H1 (cell line): ENCODE results near the gene SNW1. TPM values are rescaled to one million over a fixed set of nuclear protein-coding genes. Genes with fewer than 3 reads are reported as not detected.

Experiments used
- CTCF ChIA-PET: fragments of 300-600 bp; sonication (Branson Sonifier 250); formaldehyde crosslinking; loops from one replicate; lab custom pipeline; 2021; ENCODE audit not compliant: partially characterized antibody; lab: Charles Lee
- POLR2A ChIA-PET: fragments of 300-600 bp; sonication (Branson Sonifier 250); formaldehyde crosslinking; loops from one replicate; lab custom pipeline; 2021; ENCODE audit warnings: inconsistent platforms; ENCODE audit not compliant: partially characterized antibody; lab: Charles Lee
- DNase-seq, 2 experiments: peaks; one replicate each; pipeline versions ENCODE4 v3.0.0 to v3.0.0-alpha.2; 2010 to 2022; ENCODE audit warnings: low spot score in 2 of 2, low read depth in 1 of 2, mixed read lengths in 1 of 2
- FAIRE-seq: peaks from 2 replicates; lab custom pipeline; 2011; peaks lifted over from hg19 to GRCh38; lab: Jason Lieb, UNC
- H2AFZ ChIP-seq: 2 replicates; pipeline ENCODE4 v1.8.1; 2012; ENCODE audit warnings: low read length, inconsistent platforms
- H2AK5ac ChIP-seq: 2 replicates; pipeline ENCODE4 v1.6.1; 2013; ENCODE audit warnings: low read depth, low read length
- H2BK120ac ChIP-seq: replicated peaks from 2 replicates; pipeline ENCODE3; 2013; ENCODE audit warnings: low read depth, low read length, inconsistent platforms
- H2BK12ac ChIP-seq: 2 replicates; pipeline ENCODE4 v1.6.1; 2013; ENCODE audit warnings: low read depth, low read length
- H2BK15ac ChIP-seq: 2 replicates; pipeline ENCODE4 v1.6.1; 2013; ENCODE audit warnings: low read length
- H2BK20ac ChIP-seq: 2 replicates; pipeline ENCODE4 v1.6.1; 2013; ENCODE audit warnings: low read length
- H2BK5ac ChIP-seq: 2 replicates; pipeline ENCODE4 v1.6.1; 2013; ENCODE audit warnings: low read depth, low read length
- H3K14ac ChIP-seq: 2 replicates; pipeline ENCODE4 v1.6.1; 2013; ENCODE audit warnings: inconsistent platforms; ENCODE audit not compliant: insufficient read length
- H3K18ac ChIP-seq: 2 replicates; pipeline ENCODE4 v1.6.1; 2013; ENCODE audit warnings: low read length; ENCODE audit errors: extremely low read depth
- H3K23ac ChIP-seq: 2 replicates; pipeline ENCODE4 v1.6.1; 2013; ENCODE audit warnings: inconsistent platforms; ENCODE audit not compliant: insufficient read length
- H3K23me2 ChIP-seq: 2 replicates; pipeline ENCODE4 v1.6.1; 2013; ENCODE audit warnings: low read depth, low read length
- H3K27ac ChIP-seq: 2 replicates; pipeline ENCODE4 v1.6.1; 2011; ENCODE audit warnings: low read depth, low read length, inconsistent platforms
- H3K27me3 ChIP-seq, 4 experiments: replicated peaks in 1 of 4; 1 replicate in 1 of 4; 2 replicates in 3 of 4; pipeline versions ENCODE4 v1.6.1 to v1.8.1; 2011 to 2013; ENCODE audit warnings: low read length in 3 of 4, mild to moderate bottlenecking in 3 of 4, inconsistent platforms in 2 of 4, mixed read lengths in 2 of 4, moderate library complexity in 1 of 4; ENCODE audit not compliant: control insufficient read depth in 3 of 4, insufficient read depth in 3 of 4; ENCODE audit errors: extremely low read depth in 1 of 4
- H3K36me3 ChIP-seq, 4 experiments: 2 replicates each; pipeline versions ENCODE4 v1.6.1 to v1.8.1; 2011 to 2013; ENCODE audit warnings: mild to moderate bottlenecking in 4 of 4, low read length in 3 of 4, moderate library complexity in 2 of 4, control low read depth in 1 of 4, inconsistent platforms in 1 of 4; ENCODE audit not compliant: insufficient read depth in 4 of 4, control insufficient read depth in 2 of 4
- H3K4ac ChIP-seq: replicated peaks from 2 replicates; pipeline ENCODE3; 2013; ENCODE audit warnings: low read length, low read depth, mixed read lengths, inconsistent platforms; ENCODE audit not compliant: insufficient read length
- H3K4me1 ChIP-seq, 4 experiments: replicated peaks in 1 of 4; 1 replicate in 1 of 4; 2 replicates in 3 of 4; pipeline versions ENCODE4 v1.6.1 to v1.8.1; 2011 to 2013; ENCODE audit warnings: low read length in 3 of 4, inconsistent platforms in 2 of 4, mixed read lengths in 1 of 4; ENCODE audit not compliant: insufficient read depth in 4 of 4, control insufficient read depth in 3 of 4
- H3K4me2 ChIP-seq, 2 experiments: 2 replicates each; pipeline versions ENCODE4 v1.6.1 to v1.8.1; 2011 to 2013; ENCODE audit warnings: low read depth in 2 of 2, low read length in 2 of 2, control low read depth in 1 of 2, inconsistent platforms in 1 of 2, mild to moderate bottlenecking in 1 of 2; ENCODE audit not compliant: insufficient read depth in 1 of 2
- H3K4me3 ChIP-seq, 4 experiments: fragments of 200-600, 300-600 bp in 1 of 4; sonication (generic), shearing (Covaris generic), sonication (Bioruptor Twin) in 1 of 4; 2 replicates each; pipeline versions ENCODE4 v1.5.1 to v1.8.1; 2011 to 2016; ENCODE audit warnings: low read length in 4 of 4, low read depth in 3 of 4, control low read depth in 2 of 4, inconsistent platforms in 2 of 4, mild to moderate bottlenecking in 2 of 4, mixed read lengths in 1 of 4, moderate library complexity in 1 of 4; ENCODE audit not compliant: insufficient read depth in 2 of 4; ENCODE audit errors: extremely low read depth in 1 of 4
- H3K56ac ChIP-seq: replicated peaks from 2 replicates; pipeline ENCODE3; 2013; ENCODE audit warnings: low read depth, mild to moderate bottlenecking, mixed read lengths, low read length, inconsistent platforms; ENCODE audit not compliant: insufficient read length
- H3K79me1 ChIP-seq: 2 replicates; pipeline ENCODE4 v1.6.1; 2013; ENCODE audit warnings: low read depth, low read length, control low read depth
- H3K79me2 ChIP-seq, 2 experiments: 2 replicates each; pipeline versions ENCODE4 v1.6.1 to v1.8.1; 2012 to 2013; ENCODE audit warnings: low read length in 2 of 2, mild to moderate bottlenecking in 2 of 2, inconsistent platforms in 1 of 2; ENCODE audit not compliant: insufficient read depth in 2 of 2, control insufficient read depth in 1 of 2
- H3K9ac ChIP-seq, 4 experiments: replicated peaks in 1 of 4; 1 replicate in 1 of 4; 2 replicates in 3 of 4; pipeline versions ENCODE4 v1.6.1 to v1.8.1; 2011 to 2013; ENCODE audit warnings: low read depth in 3 of 4, low read length in 3 of 4, control low read depth in 2 of 4, mild to moderate bottlenecking in 2 of 4, moderate library complexity in 2 of 4, inconsistent platforms in 1 of 4; ENCODE audit errors: extremely low read depth in 1 of 4
- H3K9me3 ChIP-seq, 2 experiments: 2 replicates each; pipeline versions ENCODE4 v1.6.1 to v1.8.1; 2012 to 2013; ENCODE audit warnings: mild to moderate bottlenecking in 2 of 2, moderate library complexity in 2 of 2, control low read depth in 1 of 2, inconsistent platforms in 1 of 2, low read depth in 1 of 2, low read length in 1 of 2, mixed read lengths in 1 of 2; ENCODE audit not compliant: insufficient read depth in 2 of 2
- H4K20me1 ChIP-seq, 2 experiments: replicated peaks in 1 of 2; 2 replicates each; pipeline versions ENCODE3 to v1.8.1; 2011 to 2013; ENCODE audit warnings: inconsistent platforms in 2 of 2, low read length in 2 of 2, mild to moderate bottlenecking in 1 of 2; ENCODE audit not compliant: insufficient read depth in 2 of 2, control insufficient read depth in 1 of 2
- H4K5ac ChIP-seq: 2 replicates; pipeline ENCODE4 v1.6.1; 2013; ENCODE audit warnings: low read length, low read depth, mixed read lengths, inconsistent platforms; ENCODE audit not compliant: insufficient read length
- H4K8ac ChIP-seq: 2 replicates; pipeline ENCODE4 v1.8.0; 2013; ENCODE audit warnings: mild to moderate bottlenecking, moderate library complexity, low read length, inconsistent platforms; ENCODE audit not compliant: insufficient read depth; ENCODE audit errors: extremely low read depth
- H4K91ac ChIP-seq: replicated peaks from 2 replicates; pipeline ENCODE3; 2013; ENCODE audit warnings: low read length, mixed read lengths, inconsistent platforms; ENCODE audit not compliant: insufficient read length
- HDAC6 ChIP-seq: IDR thresholded peaks from one replicate; pipeline ENCODE4 v1.7.1; 2012; ENCODE audit warnings: low read depth, mild to moderate bottlenecking, inconsistent platforms, low read length, moderate library complexity
- MAFK ChIP-seq: IDR thresholded peaks from 2 replicates; pipeline ENCODE4 v1.6.1; 2012; ENCODE audit warnings: low read depth, mild to moderate bottlenecking, improper control_type of control experiment, low read length
- NRF1 ChIP-seq: IDR thresholded peaks from 2 replicates; pipeline ENCODE4 v1.6.1; 2011; ENCODE audit warnings: mild to moderate bottlenecking, low read depth, low read length, improper control_type of control experiment
- RXRA ChIP-seq: IDR thresholded peaks from 2 replicates; pipeline ENCODE4 v1.6.1; 2011; ENCODE audit warnings: low read depth, mild to moderate bottlenecking, low read length, moderate library complexity; ENCODE audit not compliant: insufficient read depth
- SIX5 ChIP-seq: IDR thresholded peaks from 2 replicates; pipeline ENCODE4 v1.6.1; 2011; ENCODE audit warnings: mild to moderate bottlenecking, low read depth, low read length
- SRF ChIP-seq: IDR thresholded peaks from 2 replicates; pipeline ENCODE4 v1.6.1; 2011; ENCODE audit warnings: mild to moderate bottlenecking, low read depth, low read length, moderate library complexity
- TBP ChIP-seq: IDR thresholded peaks from 2 replicates; pipeline ENCODE4 v1.6.1; 2011; ENCODE audit warnings: low read depth, low read length, improper control_type of control experiment
- WGBS, 2 experiments: shearing (Covaris generic) in 1 of 2; methylation state at CpG; one replicate each; pipeline versions ENCODE4 v1.1.6 to v1.1.7; 2013 to 2015; ENCODE audit warnings: low lambda C conversion rate in 2 of 2, mixed read lengths in 2 of 2, inconsistent platforms in 1 of 2, low coverage in 1 of 2, missing lambda C conversion rate in 1 of 2; ENCODE audit not compliant: insufficient replicate concordance in 2 of 2, insufficient coverage in 1 of 2, insufficient read length in 1 of 2; ENCODE audit errors: extremely low coverage in 1 of 2, missing lambda C conversion rate in 1 of 2; 5-methylcytosine and 5-hydroxymethylcytosine counted together
- polyA plus RNA-seq, 7 experiments: library from polyadenylated mRNA; depleted of rRNA in 3 of 7; stranded (reverse) in 5 of 7; unstranded in 2 of 7; fragments of >200 nt in 5 of 7; fragments of 200-250 nt in 2 of 7; gene quantifications; 1 replicate in 5 of 7; 2 replicates in 1 of 7; 4 replicates in 1 of 7; pipeline versions ENCODE4 v1.2.1 to v1.2.3, GENCODE V29; 2011 to 2013; ENCODE audit warnings: missing spikeins in 2 of 7, mixed read lengths in 2 of 7
- total RNA-seq: library from RNA; stranded (reverse); fragmentation: NEBNext Ultra II Directional; extraction: Animal tissue kit (Norgen Biotek cat#: 25700); gene quantifications from 2 replicates; pipeline ENCODE4 v1.2.1, GENCODE V29; 2021

SNW1 gene
- total and polyA plus RNA-seq, 2 of the 8 experiments (the other 6 are each of a cell fraction or from before 2014, with no cell fraction given) = 13.2 to 79.2 TPM

DNA sequence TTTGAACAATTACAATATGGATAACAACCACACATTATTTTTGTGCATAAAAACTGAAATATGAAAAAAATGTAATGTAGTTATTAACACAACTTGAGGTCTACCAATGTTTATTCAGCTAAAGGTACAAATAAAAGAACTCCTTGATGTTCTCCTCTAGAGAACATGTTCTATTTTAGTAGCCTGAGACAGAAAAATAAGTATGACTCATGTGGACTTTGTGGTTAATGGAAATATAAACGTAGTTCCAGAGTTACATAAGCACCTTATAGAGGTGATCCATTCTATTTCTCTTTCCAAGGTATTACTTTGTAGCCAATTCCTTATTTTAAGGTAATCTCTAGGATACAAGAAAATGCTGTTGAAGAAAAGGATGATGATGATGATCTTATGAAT lies 78.8 kb downstream of the SNW1 start:
- no peak overlapping the region for H3K4me2 ChIP-seq
- H4K5ac ChIP-seq = no peak overlapping the region
- no peak overlapping the region for H2BK12ac ChIP-seq
- peaks cover 0 to 17% (median 1%) of the 10 kb centered on the region in 4 experiments; a peak in 5 of 8 replicates for H3K36me3 ChIP-seq
- H3K27me3 ChIP-seq = no peaks in the 10 kb centered on the region
- no peaks in the 10 kb centered on the region for H3K23me2 ChIP-seq
- FAIRE-seq = no peak
- no peaks in the 10 kb centered on the region for H3K79me1 ChIP-seq
- TF ChIP-seq TBP (no peak), SRF (no peak), SIX5 (no peak), MAFK (no peak), RXRA (no peak), NRF1 (no peak), HDAC6 (no peak)
- TF ChIP-seq, all 59 proteins: peak for 0
- Histone ChIP-seq H3K9ac (no peak overlapping the region), H2BK5ac (no peak overlapping the region), H3K14ac (no peak overlapping the region), H3K9me3 (no peaks in the 10 kb centered on the region), H4K20me1 (no peaks in the 10 kb centered on the region), H2AFZ (no peak overlapping the region), H3K27ac (no peak overlapping the region), H3K23ac (no peak overlapping the region), H2BK20ac (no peak overlapping the region), H3K79me2 (no peaks in the 10 kb centered on the region), H3K4me3 (no peak overlapping the region), H3K56ac (no peak overlapping the region), H3K4ac (no peak overlapping the region), H4K91ac (no peak overlapping the region), H2BK15ac (no peak overlapping the region), H2BK120ac (no peak overlapping the region), H2AK5ac (no peak overlapping the region), H3K4me1 (no peaks in the 10 kb centered on the region), H4K8ac (no peak overlapping the region), H3K18ac (no peak overlapping the region)
- ChIA-PET CTCF (interaction anchor here (0.6 kb wide), 1 partner anchor 36 kb away, joined by 3 read pairs; no protein-coding TSS in a partner anchor), POLR2A (no interaction called here)
- no peak for DNase-seq
- 97% methylated on average over 1 of the region's 1 CpG; no CpG with 5 or more reads in 1 of the 2 experiments for WGBS, 2 experiments
